ENCODE measurements around the gene EGLN1.

The EGLN1 gene

DNA sequence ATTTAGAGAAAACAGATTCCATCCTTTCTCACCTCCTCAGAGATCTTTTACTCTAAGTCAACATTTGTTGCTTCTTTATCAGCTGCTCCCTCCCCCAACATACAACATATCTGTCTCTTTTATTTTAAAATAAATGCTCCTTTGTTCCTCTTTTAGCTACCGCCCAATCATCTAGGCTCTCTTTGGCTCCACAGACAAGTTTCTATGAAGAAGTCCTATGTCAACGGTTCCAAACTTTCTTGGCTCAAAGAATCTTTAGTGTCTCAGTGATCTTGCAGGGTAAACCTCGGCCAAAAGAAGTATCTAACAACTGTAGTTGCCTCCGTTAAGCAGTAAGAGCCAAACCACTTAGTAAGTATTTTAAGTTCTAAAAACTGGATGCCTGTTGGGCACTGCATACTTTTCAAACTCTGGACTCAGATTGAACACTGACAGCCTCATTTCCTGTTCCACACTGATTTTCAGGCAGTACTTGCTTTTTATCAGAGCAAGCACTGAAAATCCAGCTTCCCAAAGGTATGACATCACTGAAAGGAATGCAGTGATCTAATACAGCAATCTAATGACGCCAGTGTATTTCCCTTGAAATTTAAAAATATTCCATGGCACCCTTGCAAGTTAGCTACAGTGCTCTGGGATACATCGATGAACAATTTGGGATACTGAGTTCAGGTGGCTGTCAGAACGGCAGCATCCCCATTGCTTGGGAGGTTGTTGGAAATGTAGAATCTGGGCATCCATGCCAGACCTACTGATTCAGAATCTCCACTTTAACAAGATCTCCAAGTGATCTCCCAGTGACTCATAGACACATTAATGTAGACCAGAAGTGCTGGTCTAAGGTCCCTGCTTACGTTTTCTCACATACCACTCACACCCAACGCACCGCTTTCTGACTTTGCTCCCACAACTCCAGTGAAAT, 26.8 kb downstream of the EGLN1 start:
- no peak for DNase-seq

DNA sequence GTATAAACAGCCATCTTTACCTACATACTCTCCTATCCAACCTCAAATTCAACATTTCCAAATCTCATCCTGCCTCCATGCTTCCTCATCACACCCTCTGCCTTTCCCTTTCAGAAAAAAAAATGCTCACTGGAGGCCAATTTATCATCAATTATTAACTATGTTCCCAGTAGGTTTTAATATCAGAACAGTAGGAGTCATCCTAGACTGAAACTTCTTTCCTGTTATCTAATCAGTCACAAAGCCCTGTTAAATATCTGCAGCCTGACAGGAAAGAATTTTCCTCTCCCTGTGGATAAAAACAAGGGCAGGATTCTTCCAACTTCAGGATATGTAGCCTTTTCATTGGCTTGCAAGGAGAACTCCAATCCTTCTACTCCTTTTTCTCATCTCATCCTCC, 28.4 kb downstream of the EGLN1 start:
- DNase-seq = no peak

DNA sequence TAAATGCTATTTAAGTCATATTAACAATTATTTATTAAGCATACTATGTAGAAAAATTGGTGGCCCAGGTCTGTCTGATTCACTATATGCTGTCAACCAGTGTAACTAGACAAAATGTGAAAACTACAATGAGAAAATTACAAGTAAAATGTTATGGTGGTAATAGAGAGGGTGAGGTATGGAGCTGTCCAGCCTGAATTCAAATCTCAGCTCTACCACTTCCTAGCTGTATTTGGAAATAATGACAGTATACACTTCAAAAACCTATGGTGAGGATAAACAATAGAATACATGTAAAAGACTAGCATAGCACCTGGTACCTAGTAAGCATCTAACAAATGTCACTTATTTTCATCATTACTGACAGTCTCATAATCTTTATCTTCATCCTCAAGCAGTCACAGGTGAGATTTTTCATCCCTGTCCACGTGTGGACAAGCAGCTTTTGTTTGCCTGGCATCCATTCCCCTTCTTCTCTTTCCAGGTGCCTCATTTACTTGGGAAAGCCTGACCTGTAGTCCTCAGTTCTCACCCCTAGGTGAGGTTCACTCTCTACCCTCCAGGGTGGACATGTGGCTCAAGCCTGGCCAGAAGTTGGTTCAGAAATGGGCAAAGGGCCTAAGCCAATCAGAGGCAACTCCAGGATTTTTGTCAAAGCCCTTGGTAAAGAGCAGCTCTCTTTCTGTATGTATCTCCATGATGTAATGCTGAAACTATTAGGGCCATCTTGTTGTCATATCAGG, 29.5 kb downstream of the EGLN1 start:
- no peak for DNase-seq

DNA sequence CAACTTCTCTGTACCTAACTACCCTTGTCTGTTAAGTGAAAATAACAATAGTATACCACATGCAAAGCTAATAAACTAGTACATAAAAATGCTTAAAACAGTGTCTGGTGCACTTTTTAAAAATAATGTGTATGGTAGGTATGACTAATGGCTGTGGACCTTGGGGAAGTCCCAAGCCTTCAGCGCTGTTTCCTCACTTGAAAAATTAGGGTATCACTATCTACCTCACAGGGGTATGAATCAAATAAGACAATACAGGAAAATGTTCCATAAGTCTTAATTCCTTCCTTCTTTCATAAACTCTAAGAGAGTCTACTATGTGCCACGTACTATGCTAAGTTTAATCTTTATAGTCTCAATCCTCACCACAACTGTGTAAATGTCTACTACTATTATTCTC, 32.0 kb downstream of the EGLN1 start:
- DNase-seq = no peak

DNA sequence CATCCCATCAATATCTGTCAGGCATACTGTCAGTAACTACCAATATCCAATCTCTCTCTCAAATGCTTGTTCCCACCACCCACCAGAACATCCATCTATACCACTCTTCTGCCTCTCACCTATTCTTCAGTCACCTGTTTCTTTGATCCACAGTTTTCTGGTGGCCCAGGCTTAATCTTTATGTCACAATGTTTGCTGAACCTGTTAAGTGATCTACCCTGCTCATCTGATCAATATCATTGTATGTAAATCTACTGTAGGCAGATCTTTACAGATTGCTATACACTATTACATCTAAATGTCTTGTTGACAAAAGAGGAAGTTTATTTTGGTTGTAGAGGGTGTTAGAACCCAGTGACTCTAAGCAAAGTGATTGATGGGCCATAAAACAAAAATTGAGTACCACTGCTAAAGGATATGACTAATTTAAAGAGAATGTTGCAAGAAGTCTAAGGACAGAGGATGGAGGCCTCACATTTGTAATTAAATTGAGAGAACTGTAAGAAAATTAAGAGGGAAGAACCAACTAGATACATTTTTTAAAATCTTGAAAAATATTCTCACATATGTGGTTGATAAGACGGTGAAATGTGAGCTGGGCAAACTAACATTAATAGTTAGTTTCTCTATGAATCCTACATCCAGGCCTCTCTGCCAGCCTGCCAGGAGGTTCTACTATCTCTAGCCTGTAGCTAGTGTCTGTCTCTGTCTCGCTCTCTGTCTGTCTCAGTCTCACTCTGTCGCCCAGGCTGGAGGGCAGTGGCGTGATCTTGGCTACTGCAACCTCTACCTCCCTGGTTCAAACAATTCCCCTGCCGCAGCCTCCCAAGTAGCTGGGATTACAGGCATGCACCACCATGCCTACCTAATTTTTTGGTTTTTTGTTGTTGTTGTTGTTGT, 34.1 kb downstream of the EGLN1 start:
- DNase-seq = no peak

DNA sequence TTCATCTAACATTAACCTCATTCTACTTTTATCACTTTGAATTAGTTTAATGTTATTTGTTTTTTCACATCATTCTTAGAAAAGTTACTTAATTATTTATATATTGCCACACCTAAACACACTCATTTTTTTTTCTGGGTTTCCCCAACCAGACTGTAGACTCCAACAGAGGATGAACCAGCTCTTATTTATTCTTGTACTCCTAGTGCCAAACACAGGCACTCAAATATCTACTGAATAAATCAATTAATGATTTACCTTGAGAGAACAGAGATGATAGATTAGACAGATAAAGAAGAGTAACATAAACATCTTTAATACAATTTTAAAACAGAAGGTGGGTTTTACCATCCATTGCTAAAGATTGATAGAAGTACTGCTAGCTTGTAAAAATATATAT, 35.6 kb downstream of the EGLN1 start:
- no peak for DNase-seq

DNA sequence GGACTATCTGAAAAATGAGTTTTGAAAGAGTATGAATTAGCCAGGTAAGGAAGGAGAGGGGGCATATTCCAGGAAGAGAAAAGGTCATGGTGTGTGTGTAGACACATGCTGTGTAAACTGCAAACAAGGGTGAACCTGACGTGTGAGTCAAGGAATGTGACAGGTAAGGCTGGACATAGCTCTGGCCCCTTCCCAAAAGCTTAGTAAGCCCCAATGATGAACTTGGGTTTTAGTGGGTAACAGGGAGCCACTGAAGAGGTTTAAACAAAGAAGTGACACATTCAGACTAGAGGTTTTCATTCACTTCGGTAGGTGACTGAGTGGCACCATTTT, 36.7 kb downstream of the EGLN1 start:
- no peak for DNase-seq

DNA sequence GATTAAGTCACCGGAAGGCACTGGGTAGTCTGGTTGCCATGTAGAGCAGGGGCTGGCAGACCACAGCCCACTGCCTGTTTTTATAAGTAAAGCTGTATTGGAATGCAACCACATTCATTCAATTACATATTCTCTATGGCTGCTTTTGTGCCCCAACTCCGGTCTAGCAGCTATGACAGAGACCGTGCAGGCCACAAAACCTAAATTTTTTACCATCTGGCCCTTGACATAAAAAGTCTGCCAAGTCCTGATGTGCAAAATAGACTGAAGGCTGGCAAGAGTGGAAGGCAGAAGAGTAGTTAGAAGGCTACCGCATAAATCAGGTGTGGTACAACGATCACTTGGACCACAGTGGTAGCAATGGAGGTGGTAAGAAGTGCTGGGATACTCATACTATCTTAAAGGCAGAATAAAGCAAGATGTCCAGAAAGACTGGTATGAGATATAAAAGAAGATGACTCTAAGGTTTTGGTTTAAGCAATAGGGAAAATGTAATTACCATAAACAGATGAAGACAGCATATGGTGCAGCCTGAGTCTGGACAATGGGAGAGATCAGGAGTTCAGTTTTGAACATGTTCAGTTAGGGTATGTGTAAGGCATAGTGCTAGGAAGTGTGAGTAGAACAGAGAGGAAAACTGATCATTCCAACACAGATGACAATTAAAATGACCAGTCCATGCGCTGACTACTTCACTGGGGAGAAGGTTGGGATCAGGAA, 37.2 kb downstream of the EGLN1 start:
- DNase-seq = no peak

DNA sequence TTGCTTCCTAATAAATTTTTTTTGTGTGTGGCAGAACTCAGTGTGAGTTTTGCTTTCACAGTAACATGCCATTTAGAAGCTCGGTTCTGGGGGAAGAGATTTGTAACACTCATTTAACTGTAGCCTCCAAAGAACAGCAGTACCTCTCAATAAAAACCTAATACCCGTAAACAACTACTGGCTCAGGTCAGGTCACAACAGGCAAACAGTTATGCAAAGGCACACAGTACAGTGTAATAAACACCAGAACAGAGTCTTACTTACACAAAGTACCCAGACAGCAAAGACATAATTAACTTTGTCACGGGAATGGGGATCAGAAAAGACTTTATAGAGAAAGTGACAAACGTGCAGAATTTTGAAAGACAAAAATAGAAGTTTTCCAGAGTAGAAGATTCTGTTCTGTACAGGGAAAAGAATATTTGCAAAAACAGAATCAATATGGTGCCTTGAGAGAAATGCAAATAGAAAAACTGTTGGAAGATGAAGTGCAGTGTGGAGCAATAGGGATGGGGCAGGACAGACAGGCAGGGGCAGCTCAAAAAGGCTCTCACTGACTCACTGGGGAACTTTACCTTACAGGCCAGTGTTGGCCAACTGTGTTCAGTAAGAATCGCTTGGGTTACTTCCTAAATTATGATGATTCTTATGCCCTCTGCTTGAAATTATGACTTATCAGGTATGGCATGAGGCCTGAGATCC, 38.8 kb downstream of the EGLN1 start:
- DNase-seq = no peak

DNA sequence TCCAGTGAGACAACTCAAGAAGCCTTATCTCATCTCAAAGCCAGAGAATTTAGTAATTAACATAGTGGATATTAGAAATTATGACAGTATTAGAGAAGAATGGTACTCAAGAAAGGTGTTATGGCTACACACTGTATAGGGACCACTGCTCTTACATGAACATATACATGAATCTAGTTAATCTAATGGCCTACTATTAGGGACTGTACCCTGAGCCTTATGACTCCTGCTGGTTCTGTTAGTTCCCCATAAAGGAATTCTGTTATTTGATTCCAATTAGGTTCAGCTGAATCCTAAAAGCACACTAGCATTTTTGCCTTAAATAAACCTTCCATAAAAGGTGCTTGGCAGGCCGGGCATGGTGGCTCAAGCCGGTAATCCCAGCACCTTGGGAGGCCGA, 39.7 kb downstream of the EGLN1 start:
- no peak for DNase-seq

DNA sequence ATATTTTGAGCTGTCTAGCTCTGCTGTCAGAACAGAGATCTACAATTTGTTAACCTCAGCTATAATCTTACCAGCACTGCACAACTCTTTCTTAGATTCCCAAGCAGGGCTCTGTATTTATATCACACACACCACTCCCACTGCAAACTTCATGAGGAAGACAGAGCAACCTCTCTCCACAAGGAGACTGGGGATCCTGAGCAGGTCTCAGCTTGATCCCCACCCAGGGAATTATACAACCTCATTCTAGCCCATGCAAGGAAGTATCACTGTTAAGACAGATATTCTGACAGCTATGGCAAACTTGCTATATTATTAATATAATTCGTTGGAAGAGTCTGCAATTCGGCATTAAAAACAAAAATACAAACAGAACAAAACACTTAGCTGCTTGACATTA, 40.4 kb downstream of the EGLN1 start:
- no peak for DNase-seq

DNA sequence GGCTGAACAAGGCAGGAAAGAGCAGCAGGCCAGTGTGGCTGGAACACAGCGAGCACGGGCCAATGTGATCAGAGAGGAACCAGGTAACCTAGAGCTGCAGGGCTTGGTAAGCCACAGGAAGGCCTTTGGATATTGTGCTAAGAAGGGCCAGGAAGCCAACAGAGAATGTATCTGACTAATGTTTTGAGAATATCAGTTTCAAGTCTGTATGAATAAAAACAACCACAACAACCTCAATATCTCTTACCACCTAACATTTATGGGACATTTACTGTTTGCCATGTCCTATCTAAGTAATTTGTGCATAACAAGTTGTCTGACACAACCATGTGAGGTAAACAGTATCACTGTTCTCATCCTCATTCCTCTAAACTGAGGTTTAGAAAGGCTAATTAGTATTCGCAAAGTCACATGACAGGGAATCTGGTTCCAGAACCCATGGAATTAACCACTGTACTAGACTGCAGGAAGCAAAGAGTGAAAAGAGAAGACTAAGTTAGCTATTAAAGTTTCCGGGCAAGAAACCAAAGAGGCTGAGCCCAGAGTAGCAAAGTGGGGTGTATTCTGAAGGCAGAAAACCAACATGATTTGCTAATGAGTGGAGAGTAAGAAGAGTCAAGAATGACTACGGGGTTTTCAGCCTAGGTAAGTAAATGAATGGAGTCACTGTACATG, 45.1 kb downstream of the EGLN1 start:
- no peak for DNase-seq

DNA sequence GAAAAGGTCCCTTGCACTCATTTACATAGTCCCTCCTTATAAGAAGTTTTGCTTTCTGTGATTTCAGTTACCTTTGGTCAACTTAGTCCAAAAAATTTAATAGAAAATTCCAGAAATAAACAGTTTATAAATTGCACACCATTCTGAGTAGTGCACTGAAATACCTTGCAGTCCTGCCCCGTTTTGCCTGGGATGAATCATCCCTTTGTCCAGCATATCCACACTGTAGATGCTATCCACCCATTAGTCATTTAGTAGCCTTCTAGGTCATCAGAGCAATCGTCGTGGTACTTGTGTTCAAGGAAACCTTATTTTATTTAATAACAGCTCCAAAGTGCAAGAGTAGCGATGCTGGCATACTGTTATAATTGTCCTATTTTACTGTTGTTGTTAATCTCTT, 46.0 kb downstream of the EGLN1 start:
- DNase-seq = no peak

DNA sequence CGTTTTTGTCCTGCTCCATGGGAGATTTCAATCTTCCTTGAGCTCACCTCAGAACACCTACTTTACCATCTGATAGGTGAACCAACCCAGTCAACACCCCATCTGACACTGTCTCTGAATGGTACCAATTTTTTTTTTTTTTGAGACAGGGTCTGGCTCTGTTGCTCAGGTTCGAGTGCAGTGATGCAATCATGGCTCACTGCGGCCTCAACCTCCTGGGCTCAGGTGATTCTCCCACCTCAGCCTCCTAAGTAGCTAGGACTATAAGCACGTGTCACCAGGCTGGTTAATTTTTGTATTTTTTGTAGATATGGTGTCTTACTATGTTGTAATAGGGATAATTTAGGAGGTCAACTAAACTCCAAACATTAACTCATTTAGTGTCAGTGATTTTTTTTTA, 47.7 kb downstream of the EGLN1 start:
- no peak for DNase-seq

DNA sequence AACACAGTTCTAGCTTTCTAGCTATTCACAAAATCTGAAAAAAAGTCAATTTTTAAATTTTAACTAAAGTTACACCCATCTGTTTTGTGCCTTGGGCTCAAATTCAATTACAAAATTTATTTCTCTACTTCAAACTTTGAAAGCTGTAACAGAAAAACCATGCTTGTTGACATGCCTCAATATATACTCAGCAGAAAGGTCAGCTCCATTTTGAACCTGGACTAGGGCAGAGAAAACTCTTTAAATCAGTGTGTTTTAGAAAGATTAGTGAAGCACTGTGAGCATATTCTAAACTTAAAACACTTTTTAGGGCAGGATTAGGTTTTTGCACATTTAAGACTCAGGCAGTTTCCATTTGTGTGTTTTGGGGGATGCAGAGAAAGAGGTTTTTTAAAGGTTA, 49.6 kb downstream of the EGLN1 start:
- no peak for DNase-seq

DNA sequence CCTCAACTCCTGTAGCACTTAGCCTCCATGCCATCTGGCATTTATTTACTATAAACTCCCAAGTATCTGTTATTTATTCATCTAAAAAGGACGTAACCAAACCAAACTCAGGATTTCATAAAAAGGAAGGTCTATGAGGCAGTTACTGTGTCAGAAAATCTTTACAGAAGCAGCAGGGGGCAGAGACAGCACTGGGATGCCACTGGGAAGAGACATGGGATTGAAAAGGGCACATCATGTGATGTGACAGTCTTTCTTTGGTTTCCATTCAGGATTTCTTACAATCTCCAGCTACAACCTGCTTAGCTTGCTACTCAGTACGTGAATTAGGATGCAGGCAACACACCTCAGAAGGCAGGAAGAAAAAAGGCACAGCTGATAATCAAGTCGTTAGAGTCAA, 52.8 kb downstream of the EGLN1 start:
- DNase-seq = no peak

DNA sequence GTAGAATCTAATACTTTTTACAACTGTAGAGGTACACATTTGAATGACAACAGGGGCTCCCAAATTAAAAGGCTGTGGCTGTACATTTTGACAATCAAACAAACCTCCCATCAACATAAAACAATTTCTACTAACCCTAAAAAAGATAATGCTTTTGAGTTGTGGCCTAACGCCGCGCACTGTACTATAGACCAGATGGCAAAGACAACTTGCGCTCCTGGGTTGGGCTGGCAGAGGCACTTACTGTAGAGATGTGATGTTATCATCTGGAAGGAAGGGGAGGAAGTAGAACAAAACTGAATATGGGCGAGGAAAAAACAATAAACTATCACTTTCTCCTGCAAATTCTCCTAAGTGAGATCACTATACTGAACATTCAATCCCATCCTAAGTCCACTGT, 57.9 kb downstream of the EGLN1 start:
- DNase-seq = no peak

DNA sequence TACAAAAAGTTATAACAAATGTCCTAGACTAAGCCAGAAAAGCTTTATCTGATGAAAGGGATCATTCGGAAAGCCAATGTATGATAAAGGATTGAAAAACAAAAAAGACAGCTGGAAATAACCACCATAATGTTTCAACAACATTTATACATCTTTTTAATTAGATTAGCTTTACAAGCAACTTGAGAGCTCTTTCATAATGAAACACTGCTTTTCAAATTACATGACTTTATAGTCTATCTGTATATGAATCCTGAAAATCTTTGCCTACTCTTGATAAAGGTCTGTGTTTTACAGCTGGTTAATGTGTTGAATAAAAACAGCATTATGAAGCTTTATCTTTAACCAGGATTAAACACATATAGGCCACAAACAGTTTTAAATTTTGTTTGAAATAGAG, 58.5 kb downstream of the EGLN1 start:
- no peak for DNase-seq

DNA sequence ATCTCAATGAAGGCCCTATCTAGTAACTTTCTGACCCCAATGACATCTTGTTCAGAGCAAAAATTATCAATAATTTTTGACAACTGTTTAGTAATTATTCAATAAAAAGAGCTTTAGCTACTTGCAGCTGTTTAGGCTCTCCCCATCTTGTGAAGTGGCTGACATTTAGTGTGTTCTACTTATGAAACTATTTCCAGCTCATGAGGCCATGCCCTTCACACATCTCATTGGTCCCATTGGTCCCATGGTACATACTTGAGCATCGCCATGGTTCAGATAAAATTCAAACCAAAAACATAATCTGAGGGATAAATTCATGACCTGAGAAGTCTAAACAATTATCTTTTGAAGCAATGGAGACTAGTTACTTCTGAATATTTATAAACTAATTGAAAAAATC, 59.8 kb downstream of the EGLN1 start:
- no peak for DNase-seq

DNA sequence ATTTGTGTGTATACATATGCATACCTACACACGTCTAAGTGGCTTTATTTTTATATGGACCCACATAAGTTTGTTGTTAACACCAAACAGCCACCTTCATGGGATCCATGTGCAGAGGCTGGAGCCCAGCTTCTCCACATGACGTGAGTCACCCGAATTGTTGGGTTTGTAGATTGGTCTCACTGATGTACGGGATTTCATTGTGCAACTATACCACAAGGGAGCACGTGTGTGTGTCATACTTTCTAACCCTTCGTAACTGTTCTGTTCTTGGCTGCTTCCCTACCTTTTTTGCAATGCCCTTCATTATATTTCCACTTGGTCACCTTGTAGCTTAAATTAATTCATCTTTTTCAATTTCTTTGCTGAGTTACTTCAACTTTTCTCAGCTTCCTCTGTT, 63.0 kb downstream of the EGLN1 start:
- no peak for DNase-seq

DNA sequence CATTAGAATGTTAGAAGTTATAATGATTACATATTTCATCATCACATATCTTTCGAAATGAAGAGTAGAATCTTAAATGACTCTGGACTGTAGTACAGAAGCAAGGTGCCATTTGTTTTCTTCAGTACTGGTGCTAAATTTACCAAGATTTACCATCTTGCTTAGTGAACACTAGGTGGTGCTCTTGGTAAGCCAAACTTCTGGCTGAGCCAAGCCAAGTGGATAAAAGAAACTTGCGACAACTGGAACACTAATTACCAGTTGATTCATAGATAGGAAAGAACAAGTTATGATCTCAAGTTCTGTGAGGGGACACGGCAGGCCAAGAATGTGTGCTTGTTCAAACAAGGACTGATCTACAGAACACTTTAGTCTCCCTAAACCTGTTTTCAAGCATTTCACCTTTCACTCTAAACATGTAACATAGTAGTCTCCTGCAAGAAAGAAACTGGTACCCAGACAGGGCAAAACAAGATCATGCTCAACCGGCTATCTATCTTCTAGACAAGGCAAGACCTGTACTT, 64.2 kb downstream of the EGLN1 start:
- peak; percentile 73 for DNase-seq

All from hematopoietic multipotent progenitor cell treated with erythropoietin and hydrocortisone succinate and interleukin-3 and kit ligand, for 8 days (in vitro differentiated cells).